GM12801 (cell line): ENCODE data around the gene IL1RL2.

ENCODE experiments used
- TF ChIP-seq, protein P1 (sequence below): IDR thresholded peaks from one replicate; pipeline ENCODE4 v1.5.1; 2011; ENCODE audit warnings: control low read depth; ENCODE audit not compliant: insufficient read length; ENCODE audit errors: extremely low read depth

Gene IL1RL2

DNA sequence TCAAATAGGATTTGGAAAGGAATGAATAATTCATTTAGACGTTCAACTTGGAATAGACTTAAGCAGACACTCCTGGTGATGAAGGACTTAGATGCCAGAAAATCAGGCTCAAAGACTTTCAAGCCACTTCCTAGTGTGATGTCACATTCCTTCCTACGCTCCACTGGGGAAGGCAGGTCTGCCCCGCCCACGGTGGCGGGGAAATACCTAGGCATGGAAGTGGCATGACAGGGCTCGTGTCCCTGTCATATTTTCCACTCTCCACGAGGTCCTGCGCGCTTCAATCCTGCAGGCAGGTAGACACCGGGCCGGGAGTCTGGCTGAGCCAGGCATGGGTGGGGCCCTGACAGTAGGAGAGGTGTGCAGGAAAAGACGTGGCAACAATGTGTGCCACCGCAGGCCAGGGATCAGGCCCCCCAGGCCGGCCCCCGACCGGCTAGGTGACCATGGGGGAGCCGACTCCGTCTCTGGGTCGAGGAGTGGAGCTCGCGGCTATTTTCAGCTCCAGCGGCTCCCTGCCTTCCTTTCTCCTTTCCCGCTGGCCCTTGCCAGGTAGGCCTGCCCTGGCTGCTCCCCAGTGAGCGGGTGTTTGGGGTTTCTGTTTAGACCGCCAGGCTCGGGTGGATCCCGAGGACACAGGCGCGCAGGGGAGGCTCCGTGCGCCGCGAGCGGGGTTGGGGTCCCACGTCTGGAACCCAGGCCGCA, at the start of gene IL1RL2:
IL1RL2 (plus strand) TSS at position 233 of the 705 bp plus-strand sequence. CDS start 845 bp downstream, outside the sequence.
- TF ChIP-seq, protein P1, sequence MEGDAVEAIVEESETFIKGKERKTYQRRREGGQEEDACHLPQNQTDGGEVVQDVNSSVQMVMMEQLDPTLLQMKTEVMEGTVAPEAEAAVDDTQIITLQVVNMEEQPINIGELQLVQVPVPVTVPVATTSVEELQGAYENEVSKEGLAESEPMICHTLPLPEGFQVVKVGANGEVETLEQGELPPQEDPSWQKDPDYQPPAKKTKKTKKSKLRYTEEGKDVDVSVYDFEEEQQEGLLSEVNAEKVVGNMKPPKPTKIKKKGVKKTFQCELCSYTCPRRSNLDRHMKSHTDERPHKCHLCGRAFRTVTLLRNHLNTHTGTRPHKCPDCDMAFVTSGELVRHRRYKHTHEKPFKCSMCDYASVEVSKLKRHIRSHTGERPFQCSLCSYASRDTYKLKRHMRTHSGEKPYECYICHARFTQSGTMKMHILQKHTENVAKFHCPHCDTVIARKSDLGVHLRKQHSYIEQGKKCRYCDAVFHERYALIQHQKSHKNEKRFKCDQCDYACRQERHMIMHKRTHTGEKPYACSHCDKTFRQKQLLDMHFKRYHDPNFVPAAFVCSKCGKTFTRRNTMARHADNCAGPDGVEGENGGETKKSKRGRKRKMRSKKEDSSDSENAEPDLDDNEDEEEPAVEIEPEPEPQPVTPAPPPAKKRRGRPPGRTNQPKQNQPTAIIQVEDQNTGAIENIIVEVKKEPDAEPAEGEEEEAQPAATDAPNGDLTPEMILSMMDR = no peak

DNA sequence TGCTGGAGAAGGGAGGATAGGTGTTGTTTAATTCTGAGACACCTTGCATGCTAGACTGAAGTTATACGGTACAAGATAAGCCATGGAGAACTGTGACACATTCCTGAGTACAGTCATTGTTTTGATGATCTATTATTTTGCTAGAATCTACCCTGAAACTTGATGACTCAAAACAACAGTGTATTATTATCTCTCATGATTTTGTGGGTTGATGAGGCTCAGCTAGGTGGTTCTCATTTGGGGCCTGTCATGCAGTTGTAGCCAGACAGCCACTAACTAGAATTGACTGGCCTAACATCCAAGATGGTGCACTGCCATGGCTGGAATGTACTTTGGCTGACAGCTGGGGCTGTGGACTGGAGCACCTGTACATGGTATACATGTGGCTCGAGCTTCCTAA, 49.7 kb upstream of the IL1RL2 start:
- TF ChIP-seq, protein P1 = no peak

DNA sequence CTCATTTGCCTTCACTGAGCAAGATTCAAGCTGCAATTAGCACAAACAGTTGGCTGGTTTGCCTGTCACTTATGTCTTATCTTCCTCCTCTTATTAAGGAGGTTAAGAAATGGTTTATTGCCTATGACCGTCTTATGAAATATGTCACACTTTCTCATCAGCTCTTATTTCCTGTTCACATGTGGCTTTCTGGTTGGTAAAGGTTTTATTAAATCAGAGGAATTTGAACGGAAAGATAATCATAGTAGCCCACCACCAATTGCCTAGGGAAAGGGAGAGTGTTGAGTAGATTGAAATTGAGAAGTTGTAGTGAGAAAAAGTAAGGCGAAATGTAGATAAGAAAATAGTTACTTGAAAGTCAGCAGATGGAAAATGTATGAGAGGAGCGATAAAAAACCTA, 48.5 kb upstream of the IL1RL2 start:
- TF ChIP-seq, protein P1 = no peak

DNA sequence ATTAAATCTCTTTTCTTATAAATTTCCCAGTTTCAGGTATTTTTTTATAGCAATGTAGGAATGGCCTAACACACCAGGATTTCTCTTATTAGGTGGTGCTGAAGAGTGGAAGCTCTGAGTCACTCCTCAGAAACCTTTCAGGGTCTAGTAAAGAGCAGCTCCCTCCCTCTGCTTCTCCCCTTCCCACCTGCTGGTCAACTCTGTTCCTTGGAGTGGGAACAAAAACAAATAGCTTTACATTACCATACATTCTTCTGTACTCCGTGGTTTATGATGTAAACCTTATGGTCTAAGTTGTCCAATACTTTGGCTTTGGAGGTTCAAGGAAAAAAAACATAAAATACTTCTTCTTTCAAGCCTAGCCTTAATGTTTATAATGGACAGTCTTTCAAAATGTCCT, 47.0 kb upstream of the IL1RL2 start:
- TF ChIP-seq, protein P1 = no peak

DNA sequence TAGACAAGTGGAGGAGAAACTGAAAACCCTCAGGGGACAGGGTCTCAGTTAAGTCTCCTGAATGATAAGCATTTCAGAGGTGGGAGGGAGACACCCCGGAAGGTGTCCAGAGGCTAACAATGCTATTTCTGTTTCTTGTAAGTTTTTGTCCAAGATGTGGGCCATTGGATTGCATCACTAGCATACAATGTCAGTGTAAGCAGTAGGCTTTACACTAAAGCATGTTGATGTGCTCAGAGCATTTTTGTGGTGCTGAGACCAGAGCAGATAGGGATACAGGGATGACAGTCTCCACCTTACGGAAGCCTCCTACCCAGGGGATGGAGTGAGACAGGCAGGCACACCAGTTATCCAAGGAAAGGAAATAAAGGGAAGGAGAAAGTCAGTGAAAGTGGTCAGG, 46.4 kb upstream of the IL1RL2 start:
- TF ChIP-seq, protein P1 = no peak

DNA sequence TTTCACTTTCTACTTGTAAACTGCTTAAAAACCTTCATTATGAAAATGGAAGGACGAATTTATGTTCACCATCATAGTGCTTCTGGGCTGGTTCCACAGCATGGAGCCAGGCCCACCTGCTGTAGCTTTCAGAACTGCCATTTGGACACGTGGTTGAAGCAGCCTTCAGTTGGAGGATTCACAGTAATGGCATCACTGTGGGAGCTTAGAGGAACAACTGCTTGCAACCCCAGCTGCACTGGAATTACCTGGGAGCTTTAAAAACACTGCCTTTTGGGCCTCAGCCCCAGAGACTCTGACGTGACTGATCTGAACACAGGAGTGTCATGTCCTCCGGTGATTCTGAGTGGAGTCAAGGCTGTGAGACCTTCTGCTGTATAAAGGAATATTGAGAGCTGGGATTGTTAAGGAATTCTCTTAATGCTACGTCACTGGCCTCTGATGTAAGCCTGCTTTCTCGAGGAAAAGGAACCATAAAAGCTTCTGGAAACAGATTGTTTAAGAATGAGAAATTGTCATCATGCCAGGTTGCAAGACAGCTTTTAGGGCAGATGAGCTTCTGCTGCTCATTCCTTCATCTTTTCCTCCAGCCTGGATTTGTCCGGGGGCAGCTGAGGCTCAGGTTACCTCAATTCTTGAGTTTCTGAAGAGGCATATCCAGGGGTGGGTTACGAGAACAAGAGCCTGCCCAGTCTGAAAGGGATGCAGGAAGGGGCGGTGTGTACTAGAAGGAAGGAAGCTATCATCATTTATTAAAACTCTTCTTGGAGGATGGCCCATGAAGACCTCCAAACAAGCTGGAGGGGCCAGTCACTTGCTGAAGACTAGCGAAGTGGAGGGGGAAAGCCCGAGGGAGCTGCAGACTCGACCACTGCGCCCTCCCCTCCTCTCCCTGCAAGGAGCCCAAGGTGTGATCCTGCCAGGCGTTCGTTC, 45.5 kb upstream of the IL1RL2 start:
- TF ChIP-seq, protein P1 = no peak

DNA sequence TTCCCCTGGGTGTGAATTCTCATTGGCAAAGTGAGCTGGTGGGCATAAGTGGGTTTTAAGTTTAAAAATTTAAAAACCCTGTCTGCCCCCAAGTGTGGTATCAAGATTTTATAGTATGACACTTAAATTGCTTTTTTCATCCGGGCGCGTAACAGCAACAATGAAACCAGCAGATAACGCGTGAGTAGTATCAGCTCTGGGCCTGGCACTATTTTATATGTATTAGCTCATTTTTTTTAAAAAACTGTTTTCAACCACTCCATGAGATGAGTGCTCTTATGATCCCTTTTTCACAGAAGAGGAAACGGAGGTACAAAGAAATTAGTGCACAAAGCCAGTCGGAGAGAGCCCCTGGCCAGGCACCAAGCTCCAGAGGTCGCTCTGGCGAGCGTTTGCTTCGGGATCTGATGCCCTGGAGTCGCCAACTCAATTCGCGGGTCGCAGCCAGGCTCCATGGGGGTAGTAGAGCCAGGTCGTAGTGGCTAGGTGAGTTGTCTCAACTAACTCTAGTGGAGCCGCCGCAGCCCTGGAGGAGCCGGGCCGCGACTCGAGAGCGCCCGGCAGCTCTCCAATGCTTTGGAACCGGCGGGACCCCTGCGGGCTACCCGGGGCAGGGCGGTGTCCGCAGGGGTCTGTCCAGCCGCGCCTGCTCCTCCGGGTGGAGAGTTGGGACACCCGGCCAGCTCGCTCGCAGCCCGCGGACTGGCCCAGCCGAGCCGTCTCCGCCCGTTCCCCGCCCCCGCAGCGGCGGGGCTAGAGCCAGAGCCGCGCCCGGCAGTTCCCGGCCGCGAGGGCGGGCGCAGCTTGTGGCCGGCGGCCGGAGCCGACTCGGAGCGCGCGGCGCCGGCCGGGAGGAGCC, 44.6 kb upstream of the IL1RL2 start, which contains the start of gene IL1R1:
IL1R1 (plus strand) TSS at position 777 of the 859 bp plus-strand sequence. CDS start 14,979 bp downstream, outside the sequence.
- TF ChIP-seq, protein P1 = no peak
